ENCODE measurements around the gene PCDH12. TPM values are rescaled to one million over a fixed set of nuclear protein-coding genes. Genes with fewer than 3 reads are reported as not detected.

Gene PCDH12
- total RNA-seq, 2 donors from 2014 or later = 1.6 to 2.9 TPM

GRCh38 chr5:141968914-141969608 lies 11.1 kb upstream of the PCDH12 start, which contains the start of gene RNF14:
RNF14 (plus strand) TSS chr5:141969105; CDS start chr5:141973589, 4,484 bp downstream.
- ATAC-seq (peak; percentile 99), DNase-seq (peak; percentile 92 to 96 (median 94))
- H3K4me3 ChIP-seq = peak within 1 kb of the TSS; percentile 33 to 55
- TF ChIP-seq POLR2A (IDR thresholded peaks at IDR 0.05) (peak; percentile 83 to 96 (median 95)), CTCF (IDR thresholded peaks at IDR 0.05) (peak; percentile 95 to 99 (median 96))
- H3K27me3 ChIP-seq = no peaks in the 10 kb centered on the region
- 0% methylated on average over 12 to 63 of the region's 63 CpGs for WGBS, 2 donors
- H3K4me1 ChIP-seq = peaks cover 19% of the 10 kb centered on the region
- H3K27ac ChIP-seq = peak within 1 kb of the TSS; percentile 86 to 97 (median 91)
- no peaks in the 10 kb centered on the region for H3K9me3 ChIP-seq
- intact Hi-C loops (cut with DNase I) = no loop called here
- peaks cover 0 to 3% of the 10 kb centered on the region in 2 donors for H3K36me3 ChIP-seq (replicated peaks in 1 of 2; ENCODE audit: insufficient read depth in 1 of 2, low read depth in 2 of 2)

GRCh38 chr5:141966963-141967333 lies 8.9 kb upstream of the PCDH12 start:
- Histone ChIP-seq H3K4me1 (peaks cover 19% of the 10 kb centered on the region), H3K27ac (no peak overlapping the region), H3K36me3 (replicated peaks in 1 of 2; ENCODE audit: insufficient read depth in 1 of 2, low read depth in 2 of 2) (no peaks in the 10 kb centered on the region), H3K27me3 (no peaks in the 10 kb centered on the region), H3K9me3 (no peaks in the 10 kb centered on the region), H3K4me3 (no peak overlapping the region)
- TF ChIP-seq POLR2A (IDR thresholded peaks at IDR 0.05) (no peak), CTCF (IDR thresholded peaks at IDR 0.05) (no peak)
- WGBS, 2 donors = 81 to 89% methylated on average over 2 of the region's 2 CpGs
- intact Hi-C loops (cut with DNase I) = no loop called here
- no peak for ATAC-seq
- no peak for DNase-seq

GRCh38 chr5:141966275-141966962 lies 8.4 kb upstream of the PCDH12 start:
- no peaks in the 10 kb centered on the region for H3K27me3 ChIP-seq
- no peak for TF ChIP-seq CTCF (IDR thresholded peaks at IDR 0.05)
- TF ChIP-seq POLR2A (IDR thresholded peaks at IDR 0.05) = no peak
- H3K4me1 ChIP-seq = peaks cover 19% of the 10 kb centered on the region
- intact Hi-C loops (cut with DNase I) = no loop called here
- DNase-seq (no peak), ATAC-seq (no peak)
- H3K4me3 ChIP-seq = no peak overlapping the region
- no peaks in the 10 kb centered on the region for H3K36me3 ChIP-seq (replicated peaks in 1 of 2; ENCODE audit: insufficient read depth in 1 of 2, low read depth in 2 of 2)
- WGBS, 2 donors = 59 to 62% methylated on average over 4 of the region's 4 CpGs
- no peaks in the 10 kb centered on the region for H3K9me3 ChIP-seq
- H3K27ac ChIP-seq = no peak overlapping the region

GRCh38 chr5:141965071-141965470 lies 7.1 kb upstream of the PCDH12 start:
- WGBS, 2 donors = 66 to 73% methylated on average over 6 to 7 of the region's 7 CpGs
- intact Hi-C loops (cut with DNase I) = no loop called here
- H3K4me3 ChIP-seq = no peak overlapping the region
- H3K4me1 ChIP-seq = peaks cover 12% of the 10 kb centered on the region
- DNase-seq (no peak), ATAC-seq (no peak)
- no peak overlapping the region for H3K27ac ChIP-seq
- H3K27me3 ChIP-seq = no peaks in the 10 kb centered on the region
- no peak for TF ChIP-seq CTCF (IDR thresholded peaks at IDR 0.05)
- TF ChIP-seq POLR2A (IDR thresholded peaks at IDR 0.05) = no peak
- H3K9me3 ChIP-seq = no peaks in the 10 kb centered on the region
- H3K36me3 ChIP-seq (replicated peaks in 1 of 2; ENCODE audit: insufficient read depth in 1 of 2, low read depth in 2 of 2) = no peaks in the 10 kb centered on the region

All from body of pancreas (tissue), 4 donors.